GM12891 (cell line): ENCODE results near the gene HUWE1.

ENCODE experiments used
- POLR2AphosphoS5 ChIP-seq: IDR thresholded peaks from 2 replicates; pipeline ENCODE4 v1.6.1; 2011; ENCODE audit warnings: low read depth, low read length, control low read depth
- TAF1 ChIP-seq: IDR thresholded peaks from 2 replicates; pipeline ENCODE4 v1.6.1; 2011; ENCODE audit warnings: low read depth, low read length, control low read depth

GRCh38 chrX:53538781-53539180 is 147.7 kb downstream of the HUWE1 start:
- TF ChIP-seq POLR2AphosphoS5: no peak
- TF ChIP-seq TAF1: no peak
